ENCODE measurements around the gene ESYT2. TPM values are rescaled to one million over a fixed set of nuclear protein-coding genes. Genes with fewer than 3 reads are reported as not detected.
"Not testable (repeated sequence)": the region's sequence is repeated elsewhere in the genome, so short reads cannot be mapped to it uniquely, and the experiment has no call there.

The ESYT2 gene
- total RNA-seq, 1 donor = 145 TPM

DNA sequence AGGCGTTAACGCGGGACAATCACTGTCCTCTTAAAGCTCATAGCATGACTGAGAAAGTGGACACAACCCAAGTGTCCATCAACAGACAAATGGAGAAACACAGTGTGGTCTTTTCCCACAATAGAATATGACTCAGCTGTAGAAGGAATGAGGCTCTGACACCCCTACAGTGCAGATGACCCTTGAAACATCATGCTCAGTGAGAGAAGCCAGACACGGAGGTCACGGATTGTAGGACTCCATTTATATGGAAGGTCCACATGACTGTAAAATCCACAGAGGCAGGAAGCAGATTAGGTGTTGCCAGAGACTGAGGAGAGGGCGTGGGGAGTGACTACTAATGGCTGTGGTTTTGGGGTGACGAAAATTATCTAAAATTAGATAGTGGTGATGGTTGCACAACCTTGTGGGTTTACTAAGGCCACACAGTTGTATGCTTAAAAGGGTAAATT, 118.6 kb downstream of the ESYT2 start:
- Histone ChIP-seq H3K4me1 (ENCODE audit: insufficient read depth, low read length) (peaks cover 49% of the 10 kb centered on the region), H3K4me3 (ENCODE audit: low read length) (no peak overlapping the region), H3K27me3 (ENCODE audit: insufficient read depth, low read length) (no peaks in the 10 kb centered on the region), H3K9me3 (ENCODE audit: low read depth, low read length) (no peaks in the 10 kb centered on the region)

DNA sequence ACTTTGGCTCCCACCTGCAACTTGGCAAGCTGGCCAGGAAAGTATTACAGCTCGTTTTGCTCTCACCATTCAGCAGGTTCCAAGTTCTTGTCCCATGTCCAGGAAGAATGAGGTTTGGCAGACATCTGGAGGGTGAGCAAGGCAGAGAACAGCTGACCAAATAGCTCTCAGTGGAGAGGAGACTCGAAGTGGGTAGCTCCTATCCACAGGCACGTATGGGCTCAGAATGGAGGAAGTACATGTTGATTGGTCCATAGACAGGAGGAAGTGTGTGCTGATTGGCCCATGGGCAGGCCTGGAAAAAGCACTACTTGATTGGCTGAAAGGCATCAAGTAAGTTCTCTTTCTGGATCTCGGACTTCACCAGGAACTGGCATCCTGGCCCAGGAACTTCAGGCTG, 121.7 kb downstream of the ESYT2 start:
- Histone ChIP-seq H3K4me3 (ENCODE audit: low read length) (no peak overlapping the region), H3K9me3 (ENCODE audit: low read depth, low read length) (no peaks in the 10 kb centered on the region), H3K27me3 (ENCODE audit: insufficient read depth, low read length) (no peaks in the 10 kb centered on the region), H3K4me1 (ENCODE audit: insufficient read depth, low read length) (peaks cover 56% of the 10 kb centered on the region)

- peaks cover 49% of the 10 kb centered on the region for H3K4me1 ChIP-seq (ENCODE audit: insufficient read depth, low read length)
- H3K27me3 ChIP-seq (ENCODE audit: insufficient read depth, low read length) = no peaks in the 10 kb centered on the region
- no peak overlapping the region for H3K4me3 ChIP-seq (ENCODE audit: low read length)
- no peaks in the 10 kb centered on the region for H3K9me3 ChIP-seq (ENCODE audit: low read depth, low read length)
These were observed 122.4 kb downstream of the ESYT2 start for GRCh38 chr7:158706710-158707590.

GRCh38 chr7:158706273-158706704, 123.0 kb downstream of the ESYT2 start:
- no peaks in the 10 kb centered on the region for H3K9me3 ChIP-seq (ENCODE audit: low read depth, low read length)
- no peaks in the 10 kb centered on the region for H3K27me3 ChIP-seq (ENCODE audit: insufficient read depth, low read length)
- peaks cover 45% of the 10 kb centered on the region for H3K4me1 ChIP-seq (ENCODE audit: insufficient read depth, low read length)
- H3K4me3 ChIP-seq (ENCODE audit: low read length) = no peak overlapping the region

DNA sequence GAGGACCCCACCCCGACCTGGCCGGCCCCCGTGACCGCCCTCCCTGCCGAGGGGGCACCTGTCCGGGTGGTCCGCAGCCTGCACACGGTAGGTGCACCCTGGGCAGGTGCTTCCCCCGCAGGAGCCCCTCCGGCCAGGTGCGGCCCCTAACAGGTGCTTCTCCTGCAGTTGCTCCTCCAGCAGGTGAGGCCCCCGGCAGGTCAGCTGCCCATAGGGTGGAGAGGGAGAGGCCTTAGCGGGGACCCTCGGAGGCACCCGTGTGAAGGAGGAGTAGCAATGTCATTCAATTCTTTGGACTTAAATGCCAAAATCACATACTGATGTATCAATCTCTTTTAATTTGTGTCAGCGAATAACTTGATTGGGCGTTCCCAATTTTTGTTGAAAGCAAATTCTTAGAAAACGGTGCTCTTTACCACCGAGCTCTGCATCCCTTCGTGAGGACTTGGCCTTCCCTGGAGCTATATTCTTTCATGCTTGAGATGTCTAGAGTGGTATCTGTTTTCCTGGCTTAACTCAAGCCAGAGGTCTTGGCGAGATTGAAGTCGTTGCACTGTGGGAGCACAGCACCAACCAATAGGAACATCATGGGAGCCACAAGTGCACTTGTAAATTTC, 124.0 kb downstream of the ESYT2 start:
- Histone ChIP-seq H3K4me3 (ENCODE audit: low read length) (peak overlapping the region; percentile 75), H3K9me3 (ENCODE audit: low read depth, low read length) (no peaks in the 10 kb centered on the region), H3K27me3 (ENCODE audit: insufficient read depth, low read length) (no peaks in the 10 kb centered on the region), H3K4me1 (ENCODE audit: insufficient read depth, low read length) (peaks cover 37% of the 10 kb centered on the region)

- Histone ChIP-seq H3K9me3 (ENCODE audit: low read depth, low read length) (no peaks in the 10 kb centered on the region), H3K27me3 (ENCODE audit: insufficient read depth, low read length) (no peaks in the 10 kb centered on the region), H3K4me1 (ENCODE audit: insufficient read depth, low read length) (peaks cover 31% of the 10 kb centered on the region), H3K4me3 (ENCODE audit: low read length) (peak within 1 kb of the TSS; percentile 75)
These were observed 124.6 kb downstream of the ESYT2 start, which contains the start of gene NCAPG2 for GRCh38 chr7:158704524-158705233. NCAPG2 (minus strand) TSS chr7:158704804; CDS start chr7:158701899, 2,905 bp downstream.

DNA sequence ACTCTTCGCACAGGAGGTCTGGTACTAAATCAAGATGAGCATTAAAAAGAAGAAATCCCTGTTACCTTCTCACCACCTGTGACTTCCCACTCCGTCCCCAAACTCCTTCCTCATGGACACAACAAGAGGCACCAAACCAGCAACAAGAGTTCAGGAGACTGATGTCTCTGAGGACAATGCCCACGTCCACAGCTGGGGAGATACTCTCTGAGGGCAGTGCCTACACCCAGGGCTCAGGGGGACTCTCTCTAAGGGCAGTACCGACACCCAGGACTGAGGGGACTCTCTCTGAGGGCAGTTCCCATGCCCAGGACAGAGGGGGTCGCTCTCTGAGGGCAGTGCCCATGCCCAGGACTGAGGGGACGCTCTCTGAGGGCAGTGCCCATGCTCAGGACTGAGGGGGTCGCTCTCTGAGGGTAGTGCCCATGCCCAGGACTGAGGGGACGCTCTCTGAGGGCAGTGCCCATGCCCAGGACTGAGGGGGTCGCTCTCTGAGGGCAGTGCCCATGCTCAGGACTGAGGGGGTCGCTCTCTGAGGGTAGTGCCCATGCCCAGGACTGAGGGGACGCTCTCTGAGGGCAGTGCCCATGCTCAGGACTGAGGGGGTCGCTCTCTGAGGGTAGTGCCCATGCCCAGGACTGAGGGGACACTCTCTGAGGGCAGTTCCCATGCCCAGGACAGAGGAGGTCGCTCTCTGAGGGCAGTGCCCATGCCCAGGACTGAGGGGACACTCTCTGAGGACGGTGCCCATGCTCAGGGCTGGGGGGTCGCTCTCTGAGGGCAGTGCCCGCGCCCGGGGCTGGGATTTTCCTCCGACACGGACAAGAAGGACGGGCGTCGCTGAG, 125.4 kb downstream of the ESYT2 start:
- peak overlapping the region; percentile 75 for H3K4me3 ChIP-seq (ENCODE audit: low read length)
- H3K9me3 ChIP-seq (ENCODE audit: low read depth, low read length); H3K27me3 ChIP-seq (ENCODE audit: insufficient read depth, low read length): not testable (repeated sequence)
- peaks cover 24% of the 10 kb centered on the region for H3K4me1 ChIP-seq (ENCODE audit: insufficient read depth, low read length)

DNA sequence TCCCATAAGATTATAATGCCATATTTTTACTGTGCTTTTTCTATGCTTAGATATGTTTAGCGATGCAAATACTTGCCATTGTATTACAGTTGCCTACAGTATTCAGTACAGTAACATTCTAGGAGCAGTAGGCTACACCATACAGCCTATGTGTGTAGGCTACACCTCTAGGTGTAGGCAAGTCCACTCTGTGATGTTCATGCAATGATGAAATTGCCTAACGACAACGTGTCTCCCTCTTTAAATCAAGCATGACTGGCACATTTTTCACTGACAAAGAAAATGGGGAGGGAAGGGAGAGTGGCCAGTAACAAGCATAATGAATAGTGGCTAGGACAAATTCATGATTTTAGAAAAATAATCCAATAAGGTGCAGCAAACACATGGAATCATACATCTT, 126.4 kb downstream of the ESYT2 start:
- Histone ChIP-seq H3K4me3 (ENCODE audit: low read length) (no peak overlapping the region), H3K27me3 (ENCODE audit: insufficient read depth, low read length) (no peaks in the 10 kb centered on the region), H3K9me3 (ENCODE audit: low read depth, low read length) (no peaks in the 10 kb centered on the region), H3K4me1 (ENCODE audit: insufficient read depth, low read length) (peaks cover 24% of the 10 kb centered on the region)

DNA sequence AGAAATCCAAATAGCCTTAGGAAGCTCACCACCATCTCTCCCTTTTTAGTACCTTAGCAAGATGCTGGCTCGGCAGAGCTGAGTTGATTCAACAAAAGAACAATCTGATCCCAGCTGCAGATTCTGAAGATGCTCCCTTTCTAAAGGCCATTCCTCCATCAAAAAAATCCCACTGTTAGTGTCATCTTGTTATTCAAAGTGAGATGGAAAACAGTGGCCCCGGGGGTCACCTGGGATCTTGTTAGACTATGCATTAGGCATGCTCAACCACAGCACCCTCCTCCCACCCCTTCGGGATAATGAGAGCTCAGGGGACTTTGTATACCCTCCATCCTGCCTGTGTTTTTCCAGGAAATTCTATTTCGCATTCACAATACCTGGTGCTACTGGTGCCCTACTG, 127.1 kb downstream of the ESYT2 start:
- Histone ChIP-seq H3K27me3 (ENCODE audit: insufficient read depth, low read length) (no peaks in the 10 kb centered on the region), H3K9me3 (ENCODE audit: low read depth, low read length) (no peaks in the 10 kb centered on the region)

DNA sequence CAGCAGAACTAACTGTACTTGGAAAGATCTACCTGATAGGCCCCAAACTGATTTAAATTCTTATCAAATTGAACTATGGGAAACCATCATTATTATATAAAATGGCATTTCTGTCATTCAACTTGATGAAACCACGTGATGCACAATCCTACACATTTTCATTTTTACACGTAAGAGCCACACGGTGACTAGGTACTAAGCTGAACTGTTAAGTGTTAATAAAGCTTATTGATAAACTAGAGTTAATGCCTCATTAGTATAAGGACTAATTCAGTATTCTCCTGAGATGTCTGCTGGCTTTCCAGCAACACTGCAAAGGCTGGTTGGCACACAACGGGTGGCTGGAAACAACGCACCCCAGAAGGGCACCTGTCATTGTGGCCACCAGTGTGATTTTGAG, 129.3 kb downstream of the ESYT2 start:
- H3K27me3 ChIP-seq (ENCODE audit: insufficient read depth, low read length) = no peaks in the 10 kb centered on the region
- peaks cover 24% of the 10 kb centered on the region for H3K4me1 ChIP-seq (ENCODE audit: insufficient read depth, low read length)
- no peaks in the 10 kb centered on the region for H3K9me3 ChIP-seq (ENCODE audit: low read depth, low read length)
- no peak overlapping the region for H3K4me3 ChIP-seq (ENCODE audit: low read length)

More for the DNA sequence above, 127.1 kb downstream of the ESYT2 start:
- Histone ChIP-seq H3K4me1 (ENCODE audit: insufficient read depth, low read length) (peaks cover 24% of the 10 kb centered on the region), H3K4me3 (ENCODE audit: low read length) (no peak overlapping the region)

DNA sequence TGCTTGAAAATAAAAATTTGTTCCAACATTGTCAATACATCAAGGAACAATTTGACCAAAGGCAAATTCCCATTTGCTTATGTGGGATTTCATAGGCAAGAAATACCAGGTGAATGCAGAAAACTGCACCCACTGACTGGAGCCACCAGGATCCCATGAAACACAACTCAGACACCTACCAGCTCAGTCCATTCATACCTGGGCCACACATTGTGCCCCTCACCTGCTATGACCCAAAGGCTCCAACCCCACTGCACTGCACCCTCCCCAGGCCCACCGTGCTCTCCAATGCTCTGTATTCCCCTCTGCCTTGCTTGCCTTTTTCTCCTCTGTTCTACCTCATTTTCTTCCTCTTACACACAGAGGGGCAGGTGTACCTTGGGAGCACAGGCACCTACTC, 130.0 kb downstream of the ESYT2 start:
- peaks cover 23% of the 10 kb centered on the region for H3K4me1 ChIP-seq (ENCODE audit: insufficient read depth, low read length)
- H3K9me3 ChIP-seq (ENCODE audit: low read depth, low read length) = no peaks in the 10 kb centered on the region
- H3K27me3 ChIP-seq (ENCODE audit: insufficient read depth, low read length) = no peaks in the 10 kb centered on the region
- H3K4me3 ChIP-seq (ENCODE audit: low read length) = no peak overlapping the region

DNA sequence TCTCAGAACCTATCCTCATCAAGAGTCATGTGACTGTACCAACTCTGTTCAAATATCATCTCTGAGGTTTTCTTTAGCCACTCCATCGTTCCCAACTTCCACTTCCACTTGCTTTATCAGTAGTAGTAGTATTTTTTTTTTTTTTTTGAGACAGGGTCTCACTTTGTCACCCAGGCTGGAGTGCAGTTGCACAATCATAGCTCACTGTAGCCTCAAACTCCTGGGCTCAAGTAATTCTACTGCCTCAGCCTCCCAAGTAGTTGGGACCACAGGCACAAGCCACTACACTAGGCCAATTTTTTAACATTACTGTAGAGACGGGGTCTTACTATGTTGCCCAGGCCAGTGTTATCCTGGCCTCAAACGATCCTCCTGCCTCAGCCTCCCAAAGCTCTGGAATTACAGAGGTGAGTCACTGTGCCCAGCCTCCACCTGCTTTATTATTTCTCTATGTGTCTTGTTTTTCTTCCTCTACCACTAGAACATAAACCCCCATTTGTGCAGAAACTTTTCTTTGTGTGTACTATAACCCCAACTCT, 130.6 kb downstream of the ESYT2 start:
- Histone ChIP-seq H3K27me3 (ENCODE audit: insufficient read depth, low read length) (no peaks in the 10 kb centered on the region), H3K4me1 (ENCODE audit: insufficient read depth, low read length) (peaks cover 17% of the 10 kb centered on the region), H3K4me3 (ENCODE audit: low read length) (no peak overlapping the region), H3K9me3 (ENCODE audit: low read depth, low read length) (no peaks in the 10 kb centered on the region)

DNA sequence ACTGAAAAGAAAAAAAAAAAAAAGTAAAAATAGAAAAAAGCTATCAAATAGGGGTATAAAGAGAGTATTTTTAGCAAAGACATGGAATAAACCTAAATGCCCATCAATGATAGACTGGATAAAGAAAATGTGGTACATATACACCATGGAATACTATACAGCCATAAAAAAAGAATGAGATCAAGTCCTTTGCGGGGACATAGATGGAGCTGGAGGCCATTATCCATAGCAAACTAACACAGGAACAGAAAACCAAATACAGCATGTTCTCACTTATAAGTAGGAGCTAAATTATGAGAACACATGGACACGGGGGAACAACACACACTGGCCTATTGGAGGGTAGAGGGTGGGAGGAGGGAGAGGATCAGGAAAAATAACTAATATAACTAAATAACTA, 131.7 kb downstream of the ESYT2 start:
- not testable (repeated sequence) for H3K27me3 ChIP-seq (ENCODE audit: insufficient read depth, low read length)

GRCh38 chr7:158695726-158696452, 133.4 kb downstream of the ESYT2 start:
- Histone ChIP-seq H3K4me1 (ENCODE audit: insufficient read depth, low read length) (peaks cover 13% of the 10 kb centered on the region), H3K9me3 (ENCODE audit: low read depth, low read length) (no peaks in the 10 kb centered on the region), H3K27me3 (ENCODE audit: insufficient read depth, low read length) (no peaks in the 10 kb centered on the region), H3K4me3 (ENCODE audit: low read length) (no peak overlapping the region)

More for the DNA sequence above, 131.7 kb downstream of the ESYT2 start:
- peaks cover 13% of the 10 kb centered on the region for H3K4me1 ChIP-seq (ENCODE audit: insufficient read depth, low read length)
- not testable (repeated sequence) for H3K9me3 ChIP-seq (ENCODE audit: low read depth, low read length); H3K4me3 ChIP-seq (ENCODE audit: low read length)

Data from mononuclear cell (primary cell).